ENCODE measurements around the gene HPS5.
"Not testable (repeated sequence)": the region's sequence is repeated elsewhere in the genome, so short reads cannot be mapped to it uniquely, and the experiment has no call there.

Gene HPS5

DNA sequence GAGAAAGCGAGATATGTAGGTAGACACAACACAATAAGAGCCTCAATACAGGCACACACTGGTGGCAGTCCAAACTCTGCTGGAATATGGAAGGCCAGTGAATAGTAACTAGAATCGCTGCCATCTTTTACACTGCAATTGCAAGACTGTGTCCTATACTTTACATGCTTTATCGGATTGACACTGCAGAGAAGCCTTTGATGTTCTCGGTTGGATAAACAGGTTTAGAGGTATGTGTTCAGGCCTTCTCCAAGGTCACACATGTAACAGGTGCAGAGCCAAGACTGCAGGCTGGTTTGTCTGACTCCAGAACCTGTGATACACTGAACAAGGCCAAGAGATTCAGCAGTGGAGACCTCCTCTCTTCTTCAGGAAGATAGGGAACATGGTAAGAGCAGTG, 50.7 kb downstream of the HPS5 start:
- DNase-seq (ENCODE audit: low read depth): no peak

GRCh38 chr11:18270102-18270501, 51.8 kb downstream of the HPS5 start:
- DNase-seq (ENCODE audit: low read depth): no peak

- DNase-seq (ENCODE audit: low read depth): not testable (repeated sequence)
Observed at GRCh38 chr11:18269252-18269651, 52.7 kb downstream of the HPS5 start.

- DNase-seq (ENCODE audit: low read depth): not testable (repeated sequence)
Observed at GRCh38 chr11:18267335-18268133, 54.4 kb downstream of the HPS5 start.

- no peak for DNase-seq (ENCODE audit: low read depth)
Observed at GRCh38 chr11:18265949-18266348, 56.0 kb downstream of the HPS5 start, which contains the start of gene SAA1. Gene SAA1 (plus strand): TSS chr11:18266264. CDS start chr11:18266888, 624 bp downstream.

DNA sequence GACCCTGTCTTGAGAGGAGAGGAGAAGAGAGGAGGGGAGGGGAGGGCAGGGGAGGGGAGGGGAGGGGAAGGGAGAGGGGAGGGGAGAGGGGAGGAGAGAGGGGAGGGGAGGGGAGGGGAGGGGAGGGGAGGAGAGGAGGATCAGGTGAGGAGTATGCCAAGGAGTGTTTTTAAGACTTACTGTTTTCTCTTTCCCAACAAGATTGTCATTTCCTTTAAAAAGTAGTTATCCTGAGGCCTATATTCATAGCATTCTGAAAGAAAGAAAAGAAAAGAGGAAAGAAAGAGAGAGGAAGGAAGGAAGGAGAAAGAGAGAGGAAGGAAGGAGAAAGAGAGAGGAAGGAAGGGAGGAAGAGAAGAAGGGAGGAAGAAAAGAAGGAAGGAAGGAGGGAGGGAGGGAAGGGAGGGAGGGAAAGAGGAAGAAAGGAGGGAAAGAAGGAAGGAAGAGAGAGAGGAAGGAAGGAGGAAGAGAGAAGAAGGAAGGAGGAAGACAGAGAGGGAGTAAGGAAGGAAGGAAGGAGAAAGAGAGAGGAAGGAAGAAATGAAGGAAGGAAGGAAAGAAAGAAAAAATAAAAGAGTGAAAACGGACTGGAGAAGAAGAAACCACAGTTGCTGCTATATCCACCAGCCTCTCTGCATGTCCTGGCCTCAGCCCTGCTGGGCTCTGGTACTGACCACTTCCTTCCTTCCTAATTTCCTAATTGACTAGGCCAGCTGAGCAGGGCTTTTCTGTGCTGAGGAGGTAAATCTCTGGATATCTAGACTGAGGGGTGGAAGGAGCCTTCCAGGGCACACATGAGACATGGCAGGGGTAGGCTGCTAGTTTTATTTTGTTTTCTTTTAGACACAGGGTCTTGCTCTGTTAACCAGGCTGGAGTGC, 57.0 kb downstream of the HPS5 start:
- no peak for DNase-seq (ENCODE audit: low read depth)

GRCh38 chr11:18264035-18264434, 57.9 kb downstream of the HPS5 start:
- no peak for DNase-seq (ENCODE audit: low read depth)

GRCh38 chr11:18262681-18263350, 59.1 kb downstream of the HPS5 start:
- DNase-seq (ENCODE audit: low read depth): not testable (repeated sequence)

GRCh38 chr11:18261721-18262120, 60.2 kb downstream of the HPS5 start:
- no peak for DNase-seq (ENCODE audit: low read depth)

GRCh38 chr11:18259259-18259658, 62.7 kb downstream of the HPS5 start:
- no peak for DNase-seq (ENCODE audit: low read depth)

- DNase-seq (ENCODE audit: low read depth): no peak
Observed at GRCh38 chr11:18254781-18255361, 67.1 kb downstream of the HPS5 start.

DNA sequence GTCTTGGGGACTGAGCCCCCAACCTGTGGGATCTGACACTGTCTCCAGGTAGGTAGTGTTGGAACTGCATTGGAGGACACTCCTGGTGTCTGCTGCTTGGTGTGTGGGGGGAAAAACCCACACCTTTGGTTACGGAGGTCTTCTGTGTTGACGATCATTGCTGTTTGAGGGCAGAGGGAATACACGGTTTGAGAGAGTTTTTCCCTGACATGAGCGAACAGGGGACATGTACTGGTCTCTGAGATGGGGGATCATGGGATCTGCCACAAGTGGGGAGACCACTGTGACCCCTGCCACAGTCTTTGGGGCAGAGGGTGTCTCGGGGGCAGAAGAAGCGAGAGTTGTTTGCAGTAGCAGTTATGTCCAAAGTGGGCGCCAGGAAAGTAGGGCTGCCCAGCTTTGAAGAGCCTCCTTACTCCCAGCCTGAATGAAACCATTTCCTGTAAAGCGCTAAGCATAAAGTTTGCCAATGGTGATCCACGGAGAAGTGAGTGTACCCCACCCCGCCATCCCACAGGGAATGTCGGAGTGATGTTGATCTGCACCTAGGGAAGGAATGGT, 68.1 kb downstream of the HPS5 start:
- no peak for DNase-seq (ENCODE audit: low read depth)

- DNase-seq (ENCODE audit: low read depth): no peak
Observed at GRCh38 chr11:18253233-18253632, 68.7 kb downstream of the HPS5 start.

DNA sequence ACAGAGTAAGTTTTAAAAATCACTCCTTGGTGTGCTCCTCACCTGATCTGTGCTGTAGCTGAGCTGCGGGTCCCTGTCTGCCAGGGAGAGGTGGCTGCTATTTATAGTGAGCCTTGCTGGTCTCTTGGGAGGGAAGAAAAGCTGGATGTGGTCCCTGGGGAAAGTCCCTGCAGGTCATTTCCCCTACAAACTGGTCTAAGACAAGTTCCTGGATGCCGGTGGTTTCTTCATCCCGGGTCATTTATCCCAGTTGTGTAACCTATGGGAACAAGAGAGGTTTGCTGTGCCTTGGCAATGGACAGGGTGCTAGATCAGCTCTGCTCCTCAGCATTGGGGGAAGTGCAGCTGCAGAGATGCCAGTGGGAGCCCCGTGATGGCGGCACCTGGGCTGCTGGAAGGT, 73.4 kb downstream of the HPS5 start, which contains the start of gene SAA2:
SAA2 (minus strand) TSS at position 108 of the 400 bp plus-strand sequence. CDS start 657 bp downstream, outside the sequence.
- DNase-seq (ENCODE audit: low read depth): no peak

GRCh38 chr11:18247191-18247581, 74.8 kb downstream of the HPS5 start:
- not testable (repeated sequence) for DNase-seq (ENCODE audit: low read depth)

GRCh38 chr11:18246379-18247190, 75.4 kb downstream of the HPS5 start:
- not testable (repeated sequence) for DNase-seq (ENCODE audit: low read depth)

DNA sequence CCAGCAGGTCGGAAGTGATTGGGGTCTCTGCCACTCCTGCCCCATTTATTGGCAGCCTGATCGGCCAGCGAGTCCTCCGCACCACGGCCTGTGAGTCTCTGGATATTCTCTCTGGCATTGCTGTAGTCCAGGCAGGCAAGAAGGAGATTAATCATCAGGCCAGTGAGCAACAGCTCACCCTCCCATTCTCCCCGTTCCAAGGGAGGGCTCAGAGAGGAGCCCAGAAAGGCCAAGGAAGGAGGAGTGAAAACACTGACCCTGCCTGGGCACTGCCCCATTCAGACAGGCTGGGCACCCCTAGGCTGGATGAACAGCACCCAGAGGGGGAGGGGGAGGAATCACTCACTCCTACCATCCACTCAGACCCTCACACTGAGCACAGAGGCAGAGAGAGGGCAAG, 76.5 kb downstream of the HPS5 start:
- no peak for DNase-seq (ENCODE audit: low read depth)

- DNase-seq (ENCODE audit: low read depth): peak; percentile 8
Observed at GRCh38 chr11:18243783-18244362, 78.1 kb downstream of the HPS5 start.

DNA sequence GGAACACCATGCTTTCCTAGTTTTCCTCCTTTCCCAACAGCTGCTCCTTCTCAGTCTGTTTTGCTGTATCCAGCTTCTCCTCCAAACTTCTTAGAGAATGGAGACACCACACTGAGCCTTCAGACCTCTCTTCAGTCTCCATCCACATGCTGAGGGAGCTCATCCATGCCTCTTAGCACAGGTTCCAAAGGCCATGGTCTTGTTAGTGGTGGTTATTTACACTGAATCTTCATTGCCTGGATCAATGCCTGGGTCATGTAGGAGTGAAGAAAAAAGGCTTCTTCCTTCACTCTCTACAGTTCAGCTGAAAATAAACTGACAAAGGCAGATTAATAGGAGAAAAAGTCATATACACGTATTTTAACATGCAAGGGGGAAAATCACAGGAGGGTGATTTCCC, 82.3 kb downstream of the HPS5 start:
- no peak for DNase-seq (ENCODE audit: low read depth)

DNA sequence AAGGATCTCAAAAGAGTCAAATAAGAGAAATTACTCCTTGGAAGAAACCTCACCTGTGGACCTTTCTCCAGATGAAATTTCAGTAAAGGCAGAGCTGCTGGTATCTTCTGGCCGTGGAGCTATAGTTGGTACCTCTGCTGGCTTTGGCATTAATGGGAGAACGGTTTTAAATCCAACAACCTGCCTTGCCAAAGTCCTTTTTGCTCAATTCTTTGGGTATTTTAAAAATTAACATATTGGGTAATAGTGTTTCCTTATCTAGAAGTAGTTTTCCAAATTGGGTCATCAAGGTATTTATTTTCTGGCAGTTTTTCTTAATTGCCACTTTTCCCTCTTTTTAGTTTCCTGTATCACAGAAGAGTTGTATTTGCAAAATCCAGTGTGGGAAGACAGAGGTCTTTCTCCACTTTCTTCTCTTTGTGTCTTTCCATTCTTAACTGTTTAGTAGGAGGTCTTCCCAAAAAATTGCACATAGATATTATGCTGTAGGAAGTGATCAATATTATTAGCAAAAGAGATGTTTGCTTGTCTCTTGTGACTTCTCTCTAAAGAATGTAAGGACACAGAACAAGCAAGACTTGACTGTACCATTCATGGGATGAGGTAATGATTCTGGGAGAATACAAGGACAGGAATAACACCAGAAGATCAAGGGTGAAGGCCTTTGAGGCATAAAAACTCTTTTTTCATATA, 85.1 kb downstream of the HPS5 start, which contains the start of gene SAA4:
SAA4 (minus strand) TSS at position 139 of the 693 bp plus-strand sequence. CDS start 876 bp downstream, outside the sequence.
- no peak for DNase-seq (ENCODE audit: low read depth)
